EH (cell line): ENCODE results near the gene EPC1.

ENCODE experiments used
- DNase-seq: peaks from one replicate; pipeline ENCODE4 v3.0.0-alpha.2; 2015; ENCODE audit warnings: low read depth

EPC1 gene

GRCh38 chr10:32332299-32332750 lies 14.6 kb downstream of the EPC1 start:
- DNase-seq: peak; percentile 36

- no peak for DNase-seq
Observed at GRCh38 chr10:32331606-32332005, 15.4 kb downstream of the EPC1 start.

- no peak for DNase-seq
Observed at GRCh38 chr10:32330214-32330613, 16.7 kb downstream of the EPC1 start.

GRCh38 chr10:32329061-32329460 lies 17.9 kb downstream of the EPC1 start:
- no peak for DNase-seq

- no peak for DNase-seq
Observed at GRCh38 chr10:32328499-32328898, 18.5 kb downstream of the EPC1 start.

- DNase-seq: no peak
Observed at GRCh38 chr10:32327364-32327691, 19.6 kb downstream of the EPC1 start.

GRCh38 chr10:32326680-32327363 lies 20.1 kb downstream of the EPC1 start:
- DNase-seq: no peak

- DNase-seq: no peak
Observed at GRCh38 chr10:32326119-32326518, 20.8 kb downstream of the EPC1 start.

- no peak for DNase-seq
Observed at GRCh38 chr10:32323051-32323450, 23.9 kb downstream of the EPC1 start.

GRCh38 chr10:32321016-32321631 lies 25.8 kb downstream of the EPC1 start:
- DNase-seq: no peak

GRCh38 chr10:32318476-32318896 lies 28.5 kb downstream of the EPC1 start:
- DNase-seq: peak; percentile 18

GRCh38 chr10:32317795-32318357 lies 29.1 kb downstream of the EPC1 start:
- DNase-seq: no peak

GRCh38 chr10:32315424-32315823 lies 31.5 kb downstream of the EPC1 start:
- DNase-seq: peak; percentile 15

GRCh38 chr10:32314588-32314987 lies 32.4 kb downstream of the EPC1 start:
- DNase-seq: no peak

- DNase-seq: no peak
Observed at GRCh38 chr10:32308027-32308603, 38.8 kb downstream of the EPC1 start.

GRCh38 chr10:32307609-32308008 lies 39.3 kb downstream of the EPC1 start:
- DNase-seq: no peak

GRCh38 chr10:32299354-32299980 lies 47.5 kb downstream of the EPC1 start:
- peak; percentile 29 for DNase-seq

- DNase-seq: peak; percentile 92
Observed at GRCh38 chr10:32298075-32298812, 48.7 kb downstream of the EPC1 start.

GRCh38 chr10:32295027-32295426 lies 51.9 kb downstream of the EPC1 start:
- DNase-seq: no peak

- DNase-seq: no peak
Observed at GRCh38 chr10:32293581-32293980, 53.4 kb downstream of the EPC1 start.

GRCh38 chr10:32279795-32280194 lies 67.2 kb downstream of the EPC1 start:
- no peak for DNase-seq

- no peak for DNase-seq
Observed at GRCh38 chr10:32273336-32273735, 73.6 kb downstream of the EPC1 start.
